SK-N-SH (cell line): Measurements from ENCODE around the gene STK32C.

Experiments
- EZH2phosphoT487 ChIP-seq: fragments of 200-600 bp; sonication (generic); IDR thresholded peaks from 2 replicates; pipeline ENCODE4 v1.6.1; 2017; ENCODE audit warnings: low read depth, mixed run types, mild to moderate bottlenecking, antibody characterized with exemption, moderate library complexity, borderline replicate concordance
- FOSL2 ChIP-seq: IDR thresholded peaks from 2 replicates; pipeline ENCODE4 v1.4.0; 2012; ENCODE audit warnings: low read depth, mild to moderate bottlenecking, moderate library complexity, borderline replicate concordance
- JUND ChIP-seq: IDR thresholded peaks from 2 replicates; pipeline ENCODE4 v1.4.0; 2012
- PBX3 ChIP-seq: IDR thresholded peaks from 2 replicates; pipeline ENCODE4; 2012
- REST ChIP-seq: IDR thresholded peaks from 2 replicates; pipeline ENCODE4 v1.6.1; 2012; ENCODE audit warnings: mild to moderate bottlenecking, low read depth, low read length, moderate library complexity
- RFX5 ChIP-seq: IDR thresholded peaks from 2 replicates; pipeline ENCODE4 v1.6.1; 2012; ENCODE audit warnings: mild to moderate bottlenecking, improper control_type of control experiment, low read length
- TAF1 ChIP-seq: IDR thresholded peaks from 2 replicates; pipeline ENCODE4 v1.6.1; 2012; ENCODE audit warnings: low read depth, mild to moderate bottlenecking, low read length, moderate library complexity, borderline replicate concordance
- ZBTB33 ChIP-seq: IDR thresholded peaks from 2 replicates; pipeline ENCODE4 v1.4.0; 2012; ENCODE audit warnings: low read depth, borderline replicate concordance
- TF ChIP-seq, protein P1 (sequence below): fragments of 200-600 bp; sonication (generic); IDR thresholded peaks from 2 replicates; pipeline ENCODE4 v1.6.1; 2017; ENCODE audit warnings: antibody characterized with exemption, mild to moderate bottlenecking, moderate library complexity

DNA sequence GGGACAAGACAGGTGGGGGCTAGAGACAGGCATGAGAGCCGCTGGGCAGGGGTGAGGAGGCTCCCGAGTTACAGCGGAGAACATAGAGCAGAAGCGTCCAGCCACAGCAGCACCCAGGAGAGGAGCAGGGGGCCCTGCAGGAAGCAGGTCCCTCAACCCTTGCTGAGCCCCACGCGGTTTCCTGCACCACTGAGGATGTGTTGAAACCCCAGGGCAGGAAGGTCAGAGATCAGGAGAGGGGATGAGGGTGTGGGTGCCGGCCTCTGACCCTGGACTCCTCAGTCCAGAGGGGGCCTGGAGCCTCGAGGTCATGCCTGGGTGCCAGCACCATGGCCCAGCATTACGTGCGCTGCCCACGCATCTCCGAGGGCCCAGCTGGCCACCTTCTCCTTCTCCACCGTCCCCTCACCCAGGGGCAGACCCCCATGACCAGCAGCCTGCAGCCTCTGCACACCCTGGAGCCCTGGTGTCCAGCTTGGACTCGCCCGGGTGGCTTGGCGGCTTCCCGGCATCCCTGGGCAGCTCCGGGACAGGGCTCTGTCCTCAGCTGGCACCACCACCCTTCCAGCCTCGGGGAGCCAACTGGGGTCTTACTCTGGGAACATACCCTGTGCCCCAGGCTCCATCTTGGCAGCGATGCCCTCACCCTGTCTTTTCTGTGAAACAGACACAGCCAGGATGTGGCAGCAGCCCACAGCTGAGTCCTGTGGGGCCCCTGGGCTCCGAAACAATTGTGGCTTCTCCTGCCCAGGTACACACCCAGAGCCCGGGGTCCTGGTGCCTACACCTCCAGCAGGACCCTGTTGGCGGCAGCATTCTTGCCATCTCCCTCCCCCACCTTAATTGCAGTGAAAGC is 52.0 kb downstream of the STK32C start:
- TF ChIP-seq, protein P1, sequence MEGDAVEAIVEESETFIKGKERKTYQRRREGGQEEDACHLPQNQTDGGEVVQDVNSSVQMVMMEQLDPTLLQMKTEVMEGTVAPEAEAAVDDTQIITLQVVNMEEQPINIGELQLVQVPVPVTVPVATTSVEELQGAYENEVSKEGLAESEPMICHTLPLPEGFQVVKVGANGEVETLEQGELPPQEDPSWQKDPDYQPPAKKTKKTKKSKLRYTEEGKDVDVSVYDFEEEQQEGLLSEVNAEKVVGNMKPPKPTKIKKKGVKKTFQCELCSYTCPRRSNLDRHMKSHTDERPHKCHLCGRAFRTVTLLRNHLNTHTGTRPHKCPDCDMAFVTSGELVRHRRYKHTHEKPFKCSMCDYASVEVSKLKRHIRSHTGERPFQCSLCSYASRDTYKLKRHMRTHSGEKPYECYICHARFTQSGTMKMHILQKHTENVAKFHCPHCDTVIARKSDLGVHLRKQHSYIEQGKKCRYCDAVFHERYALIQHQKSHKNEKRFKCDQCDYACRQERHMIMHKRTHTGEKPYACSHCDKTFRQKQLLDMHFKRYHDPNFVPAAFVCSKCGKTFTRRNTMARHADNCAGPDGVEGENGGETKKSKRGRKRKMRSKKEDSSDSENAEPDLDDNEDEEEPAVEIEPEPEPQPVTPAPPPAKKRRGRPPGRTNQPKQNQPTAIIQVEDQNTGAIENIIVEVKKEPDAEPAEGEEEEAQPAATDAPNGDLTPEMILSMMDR = no peak
- TF ChIP-seq EZH2phosphoT487 = no peak
- TF ChIP-seq JUND = no peak
- TF ChIP-seq RFX5 = no peak
- TF ChIP-seq ZBTB33 = no peak
- TF ChIP-seq TAF1 = no peak
- TF ChIP-seq REST = no peak
- TF ChIP-seq PBX3 = no peak
- no peak for TF ChIP-seq FOSL2
